ENCODE measurements around the gene ANKRD13B.

DNA sequence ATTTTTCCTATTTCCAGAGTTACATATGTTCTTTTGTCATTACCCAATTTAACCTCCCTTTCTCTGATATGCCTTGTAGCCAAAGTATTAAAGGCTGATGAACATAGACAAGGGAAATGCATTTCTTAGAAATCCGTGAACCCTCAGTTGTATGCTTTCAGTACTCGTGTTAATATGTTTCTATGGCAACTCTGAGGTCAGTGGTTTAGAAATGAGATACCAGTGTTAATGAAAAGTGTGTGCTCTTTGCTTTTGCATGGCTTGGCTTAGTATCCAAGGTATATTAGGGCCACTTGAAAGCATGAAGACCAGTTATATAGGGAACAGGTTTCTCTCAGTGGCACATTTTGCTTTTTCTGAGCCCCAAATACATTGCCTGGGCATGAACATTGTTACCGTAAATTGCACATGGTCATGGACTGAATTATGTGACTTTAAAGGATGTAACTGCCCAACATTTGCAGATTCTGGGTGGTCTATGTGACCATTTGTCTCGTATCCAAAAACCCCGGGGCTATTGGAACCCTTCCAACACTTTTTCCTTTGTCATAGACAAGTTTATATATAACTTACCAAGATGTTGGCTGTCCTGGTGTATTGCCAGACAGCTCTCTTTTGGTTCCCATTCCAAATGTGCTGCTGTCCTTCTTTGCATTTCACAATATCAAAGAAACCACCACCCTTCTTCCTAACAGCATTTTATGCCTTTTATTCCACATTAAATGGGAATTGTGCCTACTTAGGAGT lies 43.6 kb upstream of the ANKRD13B start:
- TF ChIP-seq CTCF (optimal IDR thresholded peaks at IDR 0.05 in 1 of 3, IDR thresholded peaks at IDR 0.05 in 1 of 3, conservative IDR thresholded peaks at IDR 0.05 in 1 of 3; ENCODE audit: extremely low read depth in 1 of 3, insufficient read depth in 2 of 3, low read length in 3 of 3) (no peak), EZH2 (IDR thresholded peaks at IDR 0.05; ENCODE audit: low read length) (no peak)
